Measurements from ENCODE around the gene PCBP3. TPM values are rescaled to one million over a fixed set of nuclear protein-coding genes. Genes with fewer than 3 reads are reported as not detected.
"Not testable (repeated sequence)": the region's sequence is repeated elsewhere in the genome, so short reads cannot be mapped to it uniquely, and the experiment has no call there.

The PCBP3 gene
- total RNA-seq, 1 donor: 1.1 TPM

GRCh38 chr21:45623436-45623835 is 20.1 kb upstream of the PCBP3 start:
- H3K27me3 ChIP-seq (ENCODE audit: insufficient read depth, low read length): peaks cover 41% of the 10 kb centered on the region

GRCh38 chr21:45626127-45626526 is 17.4 kb upstream of the PCBP3 start:
- not testable (repeated sequence) for DNase-seq (ENCODE audit: insufficient read length, low spot score, missing footprints); H3K4me1 ChIP-seq (ENCODE audit: insufficient read depth, low read length); H3K36me3 ChIP-seq (ENCODE audit: insufficient read depth, low read length); H4K20me1 ChIP-seq (ENCODE audit: insufficient read depth, low read length); H3K4me2 ChIP-seq (ENCODE audit: insufficient read depth, low read length); H3K27ac ChIP-seq (ENCODE audit: low read depth, low read length); H3K79me2 ChIP-seq (ENCODE audit: insufficient read depth, low read length); H2AFZ ChIP-seq (ENCODE audit: low read length); H3K4me3 ChIP-seq (ENCODE audit: insufficient read depth, low read length); H3K9me3 ChIP-seq (ENCODE audit: low read depth, low read length)
- H3K27me3 ChIP-seq (ENCODE audit: insufficient read depth, low read length): peaks cover 27% of the 10 kb centered on the region

More at GRCh38 chr21:45623436-45623835, 20.1 kb upstream of the PCBP3 start:
- no peak overlapping the region for H3K27ac ChIP-seq (ENCODE audit: low read depth, low read length)
- H3K79me2 ChIP-seq (ENCODE audit: insufficient read depth, low read length): no peaks in the 10 kb centered on the region
- TF ChIP-seq CTCF (IDR thresholded peaks at IDR 0.05; ENCODE audit: extremely low read depth, low read depth, low read length): no peak
- H3K36me3 ChIP-seq (ENCODE audit: insufficient read depth, low read length): no peaks in the 10 kb centered on the region
- H3K4me1 ChIP-seq (ENCODE audit: insufficient read depth, low read length): no peaks in the 10 kb centered on the region
- no peaks in the 10 kb centered on the region for H3K9me3 ChIP-seq (ENCODE audit: low read depth, low read length)
- no peak overlapping the region for H2AFZ ChIP-seq (ENCODE audit: low read length)
- DNase-seq (ENCODE audit: insufficient read length, low spot score, missing footprints): no peak
- no peak overlapping the region for H3K4me3 ChIP-seq (ENCODE audit: insufficient read depth, low read length)
- no peak overlapping the region for H3K4me2 ChIP-seq (ENCODE audit: insufficient read depth, low read length)
- no peaks in the 10 kb centered on the region for H4K20me1 ChIP-seq (ENCODE audit: insufficient read depth, low read length)

- Histone ChIP-seq H4K20me1 (ENCODE audit: insufficient read depth, low read length) (no peaks in the 10 kb centered on the region), H3K4me3 (ENCODE audit: insufficient read depth, low read length) (no peak overlapping the region), H3K27ac (ENCODE audit: low read depth, low read length) (no peak overlapping the region), H3K79me2 (ENCODE audit: insufficient read depth, low read length) (no peaks in the 10 kb centered on the region), H3K27me3 (ENCODE audit: insufficient read depth, low read length) (peaks cover 12% of the 10 kb centered on the region), H2AFZ (ENCODE audit: low read length) (no peak overlapping the region), H3K4me2 (ENCODE audit: insufficient read depth, low read length) (no peak overlapping the region), H3K36me3 (ENCODE audit: insufficient read depth, low read length) (no peaks in the 10 kb centered on the region), H3K4me1 (ENCODE audit: insufficient read depth, low read length) (no peaks in the 10 kb centered on the region), H3K9me3 (ENCODE audit: low read depth, low read length) (no peaks in the 10 kb centered on the region)
- peak; percentile 35 for DNase-seq (ENCODE audit: insufficient read length, low spot score, missing footprints)
- no peak for TF ChIP-seq CTCF (IDR thresholded peaks at IDR 0.05; ENCODE audit: extremely low read depth, low read depth, low read length)
Observed at GRCh38 chr21:45629046-45629981, 14.2 kb upstream of the PCBP3 start.

GRCh38 chr21:45630066-45630694 is 13.3 kb upstream of the PCBP3 start:
- H3K79me2 ChIP-seq (ENCODE audit: insufficient read depth, low read length): no peaks in the 10 kb centered on the region
- DNase-seq (ENCODE audit: insufficient read length, low spot score, missing footprints): peak; percentile 14
- no peaks in the 10 kb centered on the region for H4K20me1 ChIP-seq (ENCODE audit: insufficient read depth, low read length)
- H3K27ac ChIP-seq (ENCODE audit: low read depth, low read length): no peak overlapping the region
- no peak overlapping the region for H2AFZ ChIP-seq (ENCODE audit: low read length)
- H3K36me3 ChIP-seq (ENCODE audit: insufficient read depth, low read length): no peaks in the 10 kb centered on the region
- no peak overlapping the region for H3K4me3 ChIP-seq (ENCODE audit: insufficient read depth, low read length)
- peaks cover 4% of the 10 kb centered on the region for H3K4me1 ChIP-seq (ENCODE audit: insufficient read depth, low read length)
- TF ChIP-seq CTCF (IDR thresholded peaks at IDR 0.05; ENCODE audit: extremely low read depth, low read depth, low read length): no peak
- no peaks in the 10 kb centered on the region for H3K9me3 ChIP-seq (ENCODE audit: low read depth, low read length)
- no peak overlapping the region for H3K4me2 ChIP-seq (ENCODE audit: insufficient read depth, low read length)
- peaks cover 9% of the 10 kb centered on the region for H3K27me3 ChIP-seq (ENCODE audit: insufficient read depth, low read length)
